HK-2 (cell line): ENCODE measurements around the gene MLH1.

ENCODE experiments used
- DNase-seq: peaks from one replicate; pipeline ENCODE4 v3.0.0-alpha.2; 2018; ENCODE audit not compliant: unreplicated experiment

Gene MLH1

DNA sequence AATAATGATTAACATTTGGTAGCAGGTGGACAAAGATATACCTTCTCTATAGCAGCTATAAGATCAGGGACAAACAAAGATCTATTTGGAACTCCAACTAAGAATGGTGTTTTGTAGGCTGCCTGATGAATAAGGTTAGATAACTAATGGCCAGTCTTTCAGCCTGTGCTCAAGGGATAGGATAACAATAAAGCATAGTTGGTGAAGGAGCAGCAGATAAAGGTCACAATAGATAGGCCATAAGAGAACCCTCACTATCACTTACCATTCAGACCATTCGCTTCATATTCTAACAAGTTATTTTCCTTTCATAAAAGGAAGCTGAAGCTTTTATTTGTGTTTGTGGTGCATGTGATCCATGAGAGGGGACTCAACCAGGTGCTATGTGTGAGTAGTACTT, 20.2 kb upstream of the MLH1 start:
- DNase-seq = no peak

DNA sequence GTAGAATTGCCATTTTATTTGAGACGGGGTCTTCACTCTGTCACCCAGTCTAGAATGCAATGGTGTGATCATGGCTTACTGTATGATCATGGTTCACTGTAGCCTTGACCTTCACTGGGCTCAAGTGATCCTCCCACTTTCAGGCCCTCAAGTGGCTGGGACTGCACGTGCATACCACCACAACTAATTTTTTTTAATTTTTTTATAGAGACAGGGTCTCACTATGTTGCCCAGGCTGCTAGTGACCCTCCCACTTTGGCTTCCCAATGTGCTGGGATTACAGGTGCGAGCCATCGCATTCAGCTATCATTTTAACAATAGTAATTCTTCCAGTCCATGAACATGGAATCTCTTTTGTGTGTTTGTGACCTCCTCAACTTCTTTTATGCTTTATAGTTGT, 12.3 kb upstream of the MLH1 start:
- DNase-seq = no peak

- DNase-seq = no peak
Observed at GRCh38 chr3:36988356-36988755, 5.0 kb upstream of the MLH1 start.

GRCh38 chr3:36989005-36989404, 4.3 kb upstream of the MLH1 start:
- no peak for DNase-seq

DNA sequence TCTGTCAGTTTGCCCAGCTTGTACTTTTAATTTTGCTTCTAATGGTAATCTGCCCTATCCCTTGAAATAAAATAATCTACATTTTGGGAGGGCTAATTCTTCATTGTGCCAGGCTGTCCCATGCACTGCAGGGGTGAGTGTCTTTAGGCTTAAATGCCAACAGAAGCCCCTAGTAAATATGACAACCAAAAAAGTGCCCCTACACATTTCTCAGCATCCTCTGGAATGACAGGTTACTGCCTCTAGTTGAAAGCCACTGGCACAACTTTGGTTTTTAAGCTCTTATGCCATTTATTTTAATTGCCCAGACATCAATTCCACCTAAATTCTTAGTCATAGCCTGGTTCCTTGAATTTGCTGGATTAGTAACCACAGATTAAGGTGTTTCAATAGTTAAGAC, 3.8 kb upstream of the MLH1 start:
- no peak for DNase-seq

DNA sequence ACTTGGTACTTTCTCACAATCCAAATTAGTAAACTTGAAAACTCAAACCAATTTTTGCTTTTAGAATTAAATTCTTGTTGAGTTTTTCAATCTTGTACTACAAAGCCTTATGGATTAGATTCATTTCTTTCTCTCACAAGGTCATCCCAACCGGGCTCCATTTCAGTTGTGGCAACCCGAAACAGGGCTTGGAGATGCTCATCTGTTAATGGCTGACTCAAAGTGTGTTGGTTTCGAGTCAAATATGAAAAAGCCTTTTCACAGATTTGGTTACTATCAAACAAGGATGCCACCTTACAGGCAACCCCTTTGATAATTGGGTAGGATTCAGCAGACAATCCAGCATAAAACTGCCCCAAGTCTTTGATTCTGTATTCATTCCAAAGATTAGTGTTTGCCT, 2.2 kb upstream of the MLH1 start:
- no peak for DNase-seq

GRCh38 chr3:36991923-36992805, 1.2 kb upstream of the MLH1 start:
- DNase-seq = no peak

DNA sequence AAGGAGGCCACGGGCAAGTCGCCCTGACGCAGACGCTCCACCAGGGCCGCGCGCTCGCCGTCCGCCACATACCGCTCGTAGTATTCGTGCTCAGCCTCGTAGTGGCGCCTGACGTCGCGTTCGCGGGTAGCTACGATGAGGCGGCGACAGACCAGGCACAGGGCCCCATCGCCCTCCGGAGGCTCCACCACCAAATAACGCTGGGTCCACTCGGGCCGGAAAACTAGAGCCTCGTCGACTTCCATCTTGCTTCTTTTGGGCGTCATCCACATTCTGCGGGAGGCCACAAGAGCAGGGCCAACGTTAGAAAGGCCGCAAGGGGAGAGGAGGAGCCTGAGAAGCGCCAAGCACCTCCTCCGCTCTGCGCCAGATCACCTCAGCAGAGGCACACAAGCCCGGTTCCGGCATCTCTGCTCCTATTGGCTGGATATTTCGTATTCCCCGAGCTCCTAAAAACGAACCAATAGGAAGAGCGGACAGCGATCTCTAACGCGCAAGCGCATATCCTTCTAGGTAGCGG, 452 bp upstream of the MLH1 start, which contains the start of gene EPM2AIP1:
Gene EPM2AIP1, minus strand, starts transcription at position 326 of the 520 bp plus-strand sequence. Its CDS starts 54 bp downstream, at position 272.
- peak; percentile 97 for DNase-seq

DNA sequence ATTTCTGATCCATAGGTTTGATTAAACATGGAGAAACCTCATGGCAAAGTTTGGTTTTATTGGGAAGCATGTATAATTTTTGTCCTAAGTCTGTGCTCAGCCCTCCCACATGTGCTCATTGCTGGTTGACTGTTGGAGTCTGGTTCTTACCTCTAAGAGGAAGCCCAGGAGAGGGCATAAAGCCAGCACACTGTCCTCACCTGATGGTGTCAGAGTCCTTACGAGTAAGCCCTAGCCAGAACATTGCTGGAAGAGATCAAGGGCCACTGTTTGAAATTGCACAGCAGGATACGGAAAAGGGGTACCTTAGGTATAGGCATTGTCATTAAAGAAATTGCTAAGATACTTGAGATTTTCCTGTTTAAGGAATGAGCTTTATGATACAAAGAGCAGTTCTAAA, 21.3 kb downstream of the MLH1 start:
- DNase-seq = no peak

DNA sequence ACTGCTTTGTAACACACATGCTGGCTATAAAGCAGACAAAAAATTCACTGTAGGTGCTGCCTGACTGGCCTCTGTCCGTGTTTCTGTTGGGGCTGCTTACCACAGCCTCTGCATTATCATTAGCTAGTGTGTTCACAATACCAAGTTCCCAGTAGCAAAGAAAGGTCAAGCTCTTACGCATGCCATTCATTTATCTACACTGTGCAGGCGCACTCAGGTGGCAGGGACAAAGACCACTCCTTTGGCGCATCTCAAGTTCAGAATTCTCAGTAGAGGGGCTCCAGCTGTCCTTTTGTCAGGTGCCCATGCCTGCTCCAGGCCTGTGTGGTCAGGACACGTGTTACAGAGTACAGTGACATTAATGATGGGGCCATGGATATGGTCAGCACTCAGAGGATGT, 22.3 kb downstream of the MLH1 start:
- no peak for DNase-seq

DNA sequence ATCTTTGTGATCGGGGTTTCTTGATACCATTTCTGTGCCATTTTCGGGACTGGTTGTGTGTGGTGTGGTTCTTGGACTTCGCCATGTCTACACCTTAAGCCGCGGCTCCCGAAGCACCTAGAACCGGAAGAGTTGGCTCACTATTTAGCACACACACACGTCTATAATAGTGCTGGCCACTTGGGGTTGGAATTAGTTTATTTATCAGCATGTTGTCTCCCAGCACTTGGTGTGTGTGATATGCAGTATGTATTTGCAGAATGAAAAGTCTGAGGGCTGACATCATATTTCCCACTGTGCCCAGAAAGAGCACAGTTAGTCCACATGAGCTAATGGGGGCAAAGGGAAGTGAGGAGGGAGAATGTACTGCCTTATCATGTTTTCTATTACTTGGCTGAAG, 23.6 kb downstream of the MLH1 start:
- no peak for DNase-seq

DNA sequence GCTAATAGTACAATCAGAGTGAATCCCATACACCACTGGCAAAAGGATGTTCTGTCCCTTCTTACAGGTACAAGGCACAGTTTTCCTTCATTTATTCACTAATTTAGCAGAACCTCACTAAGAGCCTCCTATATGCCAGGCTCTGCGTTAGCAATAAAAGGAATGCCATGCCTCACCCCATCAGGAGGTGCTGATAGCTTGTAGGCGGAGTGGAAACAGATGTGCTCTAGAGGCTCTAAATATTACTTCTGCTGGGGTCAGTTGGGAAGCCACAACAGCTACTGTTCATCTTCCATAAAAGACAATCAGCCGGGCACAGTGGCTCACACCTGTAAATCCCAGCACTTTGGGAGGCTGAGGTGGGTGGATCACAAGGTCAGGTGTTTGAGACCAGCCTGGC, 24.4 kb downstream of the MLH1 start:
- no peak for DNase-seq

- no peak for DNase-seq
Observed at GRCh38 chr3:37024092-37024491, 30.8 kb downstream of the MLH1 start.

DNA sequence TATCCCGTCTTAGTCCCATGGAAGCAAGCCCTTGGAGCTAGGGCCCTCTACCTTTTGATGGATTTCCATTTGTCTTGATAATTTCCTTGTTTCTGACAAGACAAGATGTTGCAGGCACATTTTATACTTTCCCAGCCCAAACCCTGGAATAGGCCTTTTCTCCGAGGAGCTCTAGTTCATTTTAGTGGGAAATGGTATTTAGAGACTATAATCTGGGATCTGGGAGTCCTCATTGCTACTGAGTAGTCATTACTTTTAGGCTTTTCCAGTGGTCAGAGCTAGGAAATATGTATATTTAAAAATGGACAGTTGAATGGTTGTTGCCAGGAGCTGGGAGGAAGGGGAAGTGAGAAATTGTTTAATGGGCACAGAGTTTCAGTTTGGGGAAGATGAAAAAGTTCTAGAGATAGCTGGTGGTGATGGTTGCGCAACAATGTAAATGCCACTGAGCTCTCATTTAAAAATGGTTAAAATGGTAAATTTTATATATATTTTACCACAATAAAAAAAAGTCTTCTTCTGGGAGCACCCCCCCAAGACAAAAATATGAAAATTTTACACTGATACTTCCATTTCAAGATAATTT, 31.6 kb downstream of the MLH1 start:
- no peak for DNase-seq

DNA sequence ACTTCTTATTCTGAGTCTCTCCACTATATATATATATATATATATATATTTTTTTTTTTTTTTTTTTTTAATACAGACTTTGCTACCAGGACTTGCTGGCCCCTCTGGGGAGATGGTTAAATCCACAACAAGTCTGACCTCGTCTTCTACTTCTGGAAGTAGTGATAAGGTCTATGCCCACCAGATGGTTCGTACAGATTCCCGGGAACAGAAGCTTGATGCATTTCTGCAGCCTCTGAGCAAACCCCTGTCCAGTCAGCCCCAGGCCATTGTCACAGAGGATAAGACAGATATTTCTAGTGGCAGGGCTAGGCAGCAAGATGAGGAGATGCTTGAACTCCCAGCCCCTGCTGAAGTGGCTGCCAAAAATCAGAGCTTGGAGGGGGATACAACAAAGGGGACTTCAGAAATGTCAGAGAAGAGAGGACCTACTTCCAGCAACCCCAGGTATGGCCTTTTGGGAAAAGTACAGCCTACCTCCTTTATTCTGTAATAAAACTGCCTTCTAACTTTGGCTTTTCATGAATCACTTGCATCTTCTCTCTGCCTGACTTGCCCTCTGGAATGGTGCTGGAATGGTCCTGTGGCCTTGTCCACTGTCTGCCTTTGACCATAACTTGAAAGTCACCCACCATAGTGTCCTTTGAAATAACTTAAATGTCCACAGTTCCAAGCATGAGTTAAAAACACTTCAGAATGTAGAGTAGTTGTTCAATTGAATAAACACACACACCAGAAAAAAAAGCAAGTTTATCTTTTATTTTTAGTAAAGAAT, 32.4 kb downstream of the MLH1 start:
- no peak for DNase-seq

DNA sequence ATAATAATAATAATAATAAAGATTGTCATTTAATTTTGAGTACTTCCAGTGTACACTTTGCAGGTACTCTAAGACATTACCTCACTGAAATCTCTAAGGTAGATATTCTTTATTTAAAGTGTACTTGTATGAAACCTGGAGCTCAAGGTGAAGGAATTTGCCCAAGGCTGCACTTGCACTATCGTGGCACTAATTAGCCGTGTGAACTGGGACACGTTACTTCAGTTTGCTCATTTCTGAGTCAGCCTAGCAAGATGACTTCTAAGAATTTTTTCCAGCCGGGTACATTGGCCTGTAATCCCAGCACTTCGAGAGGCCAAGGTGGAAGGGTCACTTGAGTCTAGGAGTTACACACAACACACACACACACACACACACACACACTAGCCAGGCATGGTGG, 33.5 kb downstream of the MLH1 start:
- no peak for DNase-seq

GRCh38 chr3:37028329-37028728, 35.0 kb downstream of the MLH1 start:
- DNase-seq = no peak

DNA sequence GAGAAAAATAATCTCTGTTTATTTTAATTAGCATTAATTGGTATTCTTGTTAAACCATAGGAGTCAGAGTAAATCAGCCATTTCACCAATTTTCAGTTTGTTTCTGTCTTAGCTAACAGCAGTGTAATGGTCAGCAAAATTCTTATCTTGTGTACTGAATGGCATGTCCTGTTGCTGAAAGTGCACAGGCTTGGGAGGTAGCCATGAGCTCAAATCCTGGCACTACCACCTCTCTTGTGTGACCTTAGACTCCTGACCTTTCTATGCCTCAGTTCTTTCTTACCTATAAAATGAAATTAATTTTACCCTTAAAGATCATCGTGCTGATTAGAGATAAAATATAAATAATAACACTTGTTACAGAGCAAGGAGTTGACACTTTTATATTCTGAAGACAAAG, 35.8 kb downstream of the MLH1 start:
- no peak for DNase-seq

- no peak for DNase-seq
Observed at GRCh38 chr3:37029516-37030163, 36.3 kb downstream of the MLH1 start.

- no peak for DNase-seq
Observed at GRCh38 chr3:37030588-37030987, 37.3 kb downstream of the MLH1 start.

DNA sequence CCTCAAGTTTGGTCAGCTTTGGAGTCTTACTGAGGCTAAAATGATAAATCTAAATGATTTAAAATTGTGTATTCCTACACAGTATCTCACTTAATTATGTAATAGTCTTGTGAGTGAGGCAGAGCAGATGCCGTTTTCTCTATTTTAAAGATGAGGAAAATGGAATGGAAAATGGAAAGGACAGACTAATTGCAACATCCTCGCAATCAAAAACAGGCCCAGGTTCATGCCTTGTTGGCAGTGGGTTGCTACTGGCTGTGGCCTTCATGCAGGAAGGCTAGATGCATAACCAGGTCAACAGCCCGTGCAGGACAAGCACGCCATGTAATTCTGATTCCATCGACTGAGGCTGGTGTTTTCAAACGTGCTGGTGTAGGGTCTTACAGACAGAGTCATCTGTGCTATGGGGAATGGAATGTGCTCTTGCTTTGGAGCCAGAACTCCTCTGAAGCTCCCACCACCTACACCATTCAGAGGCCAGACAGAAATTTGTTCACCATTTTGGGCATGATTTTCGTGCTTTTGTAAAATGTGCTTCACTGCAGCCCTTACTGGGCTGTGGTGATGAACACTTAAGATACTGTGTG, 37.9 kb downstream of the MLH1 start:
- DNase-seq = no peak

DNA sequence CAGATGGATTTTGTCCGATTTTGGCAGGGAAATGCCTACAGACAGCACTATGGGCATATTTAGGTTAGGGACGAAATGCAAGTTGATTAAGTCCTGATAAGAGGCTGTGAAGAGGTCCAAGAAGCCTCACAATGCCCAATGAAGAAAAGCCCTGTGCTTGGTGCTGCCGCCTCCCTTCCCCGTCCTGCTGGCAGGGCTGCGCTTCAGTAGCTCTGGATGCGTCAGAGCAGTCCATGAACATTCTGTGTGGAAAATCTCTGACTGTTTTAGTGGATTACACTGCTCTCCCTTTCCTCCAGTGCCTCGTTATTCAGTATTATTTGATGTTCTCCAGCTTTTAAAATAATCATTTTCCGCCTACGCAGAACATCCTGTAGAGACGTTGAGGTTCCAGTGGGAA, 39.6 kb downstream of the MLH1 start:
- DNase-seq = no peak
